A549 (cell line): ENCODE results near the gene SSMEM1. TPM values are rescaled to one million over a fixed set of nuclear protein-coding genes. Genes with fewer than 3 reads are reported as not detected.

Experiments
- ATAC-seq, 2 experiments: fragments of 200-7000 bp in 1 of 2; fragments of >200 bp in 1 of 2; cut with Nextera tagmentation in 1 of 2; cut with Tn5 transposase in 1 of 2; 3 replicates each; pipeline versions ENCODE4 v1.8.0 to v1.9.1; 2018 to 2020; ENCODE audit warnings: mild to moderate bottlenecking in 1 of 2, moderate library complexity in 1 of 2
- CTCF ChIA-PET: fragments of 300-600 bp; sonication (Branson Sonifier 250); formaldehyde crosslinking; extraction: SDS; loops from one replicate; lab custom pipeline; 2021; ENCODE audit warnings: antibody characterized with exemption, inconsistent platforms; lab: Yijun Ruan, JAX
- POLR2A ChIA-PET: fragments of 350-600 bp; formaldehyde crosslinking; extraction: SDS; loops from one replicate; lab custom pipeline; 2021; ENCODE audit warnings: antibody characterized with exemption, inconsistent platforms; lab: Yijun Ruan, JAX
- DNase-seq, 2 experiments: peaks; one replicate each; pipeline versions ENCODE4 v3.0.0 to v3.0.0-alpha.2; 2011 to 2016; ENCODE audit warnings: low read depth in 1 of 2, low spot score in 1 of 2
- FAIRE-seq: peaks from 2 replicates; lab custom pipeline; 2011; peaks lifted over from hg19 to GRCh38; lab: Jason Lieb, UNC
- H3K27ac ChIP-seq, 2 experiments: fragments of >200 bp; sonication (Bioruptor Twin); formaldehyde crosslinking; 3 replicates each; pipeline ENCODE4 v1.5.1; 2016 to 2017
- H3K4me1 ChIP-seq: fragments of >200 bp; sonication (Bioruptor Twin); formaldehyde crosslinking; 3 replicates; pipeline ENCODE4 v1.6.1; 2016
- H3K4me2 ChIP-seq: fragments of >200 bp; sonication (Bioruptor Twin); formaldehyde crosslinking; 3 replicates; pipeline ENCODE4 v1.6.1; 2016
- H3K4me3 ChIP-seq: fragments of >200 bp; sonication (Bioruptor Twin); formaldehyde crosslinking; 3 replicates; pipeline ENCODE4 v1.5.1; 2016
- H3K9me3 ChIP-seq: fragments of >200 bp; sonication (Bioruptor Twin); formaldehyde crosslinking; 3 replicates; pipeline ENCODE4 v1.6.1; 2016
- BHLHE40 ChIP-seq: IDR thresholded peaks from 2 replicates; pipeline ENCODE4 v1.6.1; 2012; ENCODE audit warnings: low read depth, low read length, inconsistent platforms
- CBX8 ChIP-seq: fragments of 200-600 bp; sonication (generic); IDR thresholded peaks from 2 replicates; pipeline ENCODE4 v1.6.1; 2016
- CHD4 ChIP-seq: fragments of 200-600 bp; sonication (generic); IDR thresholded peaks from 2 replicates; pipeline ENCODE4 v1.6.1; 2016; ENCODE audit warnings: antibody characterized with exemption, mild to moderate bottlenecking, borderline replicate concordance
- CTCF ChIP-seq: fragments of >200 bp; sonication (Bioruptor Twin); formaldehyde crosslinking; IDR thresholded peaks from 3 replicates; pipeline ENCODE4 v1.5.1; 2016
- EP300 ChIP-seq, 2 experiments: fragments of >200 bp; sonication (Bioruptor Twin); formaldehyde crosslinking; IDR thresholded peaks; 2 replicates in 1 of 2; 3 replicates in 1 of 2; pipeline ENCODE4 v1.6.1; 2016 to 2017
- ESRRA ChIP-seq: fragments of 150-350 bp; IDR thresholded peaks from 2 replicates; pipeline ENCODE4 v1.6.1; 2014; ENCODE audit warnings: mild to moderate bottlenecking, low read length, borderline replicate concordance
- FOXS1 ChIP-seq: fragments of 250-450 bp; sonication (Bioruptor Pico); IDR thresholded peaks from 2 replicates; pipeline ENCODE4 v1.5.0; 2020; ENCODE audit warnings: mild to moderate bottlenecking, moderate library complexity
- GATA3 ChIP-seq: IDR thresholded peaks from 2 replicates; pipeline ENCODE4 v1.6.1; 2012; ENCODE audit warnings: borderline replicate concordance
- HDAC2 ChIP-seq: fragments of 200-600 bp; sonication (generic); IDR thresholded peaks from 2 replicates; pipeline ENCODE4 v1.6.1; 2016
- HOXB5 ChIP-seq: fragments of 250-450 bp; sonication (Bioruptor Pico); IDR thresholded peaks from 2 replicates; pipeline ENCODE4 v1.5.0; 2020; ENCODE audit warnings: mild to moderate bottlenecking, moderate library complexity
- KDM5A ChIP-seq: fragments of 200-600 bp; sonication (generic); IDR thresholded peaks from 2 replicates; pipeline ENCODE4 v1.6.1; 2016; ENCODE audit warnings: antibody characterized with exemption, mild to moderate bottlenecking
- MAFK ChIP-seq: fragments of 450-650 bp; IDR thresholded peaks from 2 replicates; pipeline ENCODE4 v1.6.1; 2014; ENCODE audit not compliant: partially characterized antibody
- MAX ChIP-seq: IDR thresholded peaks from 2 replicates; pipeline ENCODE4 v1.6.1; 2012
- MAZ ChIP-seq: fragments of 150-350 bp; IDR thresholded peaks from 2 replicates; pipeline ENCODE4 v1.6.1; 2014; ENCODE audit warnings: antibody characterized with exemption, low read depth, low read length, borderline replicate concordance
- MYC ChIP-seq: IDR thresholded peaks from 2 replicates; pipeline ENCODE4 v1.6.1; 2012; ENCODE audit warnings: mild to moderate bottlenecking, inconsistent platforms, low read length, improper control_type of control experiment, borderline replicate concordance
- NFE2L2 ChIP-seq: fragments of 150-350 bp; conservative IDR thresholded peaks from 2 replicates; pipeline ENCODE4 v1.6.1; 2014; ENCODE audit warnings: low read length
- PBX3 ChIP-seq: IDR thresholded peaks from 2 replicates; pipeline ENCODE4 v1.6.1; 2012
- PHF8 ChIP-seq: fragments of 200-600 bp; sonication (generic); IDR thresholded peaks from 2 replicates; pipeline ENCODE4 v1.6.1; 2016; ENCODE audit warnings: low read depth, mild to moderate bottlenecking, antibody characterized with exemption, moderate library complexity, borderline replicate concordance
- POLR2AphosphoS2 ChIP-seq: conservative IDR thresholded peaks from 2 replicates; pipeline ENCODE4 v1.6.1; 2012; ENCODE audit warnings: low read length, improper control_type of control experiment, inconsistent platforms
- RARB ChIP-seq: fragments of 250-450 bp; sonication (Bioruptor Pico); IDR thresholded peaks from 2 replicates; pipeline ENCODE4 v1.8.0; 2021; ENCODE audit warnings: mild to moderate bottlenecking, moderate library complexity
- RCOR1 ChIP-seq: fragments of 150-350 bp; IDR thresholded peaks from 2 replicates; pipeline ENCODE4 v1.6.1; 2014; ENCODE audit warnings: antibody characterized with exemption, low read length, low read depth
- REST ChIP-seq: fragments of 200-600 bp; sonication (generic); IDR thresholded peaks from 2 replicates; pipeline ENCODE4 v1.6.1; 2016; ENCODE audit warnings: antibody characterized with exemption, mild to moderate bottlenecking, moderate library complexity
- RNF2 ChIP-seq: fragments of 200-600 bp; sonication (generic); IDR thresholded peaks from 2 replicates; pipeline ENCODE4 v1.6.1; 2016; ENCODE audit warnings: low read depth, mild to moderate bottlenecking, antibody characterized with exemption, moderate library complexity, borderline replicate concordance
- SMC3 ChIP-seq: fragments of >200 bp; sonication (Bioruptor Twin); formaldehyde crosslinking; IDR thresholded peaks from 3 replicates; pipeline ENCODE4 v1.6.1; 2018; ENCODE audit warnings: inconsistent platforms
- TFCP2L1 ChIP-seq: fragments of 250-450 bp; sonication (Bioruptor Pico); IDR thresholded peaks from 2 replicates; pipeline ENCODE4 v1.5.0; 2021; ENCODE audit warnings: mild to moderate bottlenecking
- ZC3H11A ChIP-seq: fragments of 450-650 bp; IDR thresholded peaks from 2 replicates; pipeline ENCODE4 v1.6.1; 2014; ENCODE audit warnings: antibody characterized with exemption, mild to moderate bottlenecking
- ZSCAN20 ChIP-seq: fragments of 250-450 bp; sonication (Bioruptor Pico); IDR thresholded peaks from 2 replicates; pipeline ENCODE4 v1.8.0; 2022; ENCODE audit warnings: mild to moderate bottlenecking, moderate library complexity
- WGBS: methylation state at CpG from one replicate; pipeline ENCODE4 v1.1.6; 2017; ENCODE audit errors: missing lambda C conversion rate; 5-methylcytosine and 5-hydroxymethylcytosine counted together
- polyA plus RNA-seq, 4 experiments: library from polyadenylated mRNA; depleted of rRNA in 3 of 4; stranded (reverse); fragments of >200 nt; fragmentation: RNase III in 1 of 4; extraction: RNeasy Plus Mini Kit Qiagen cat#74134 plus additional on column Dnase treatment in 1 of 4; gene quantifications; 2 replicates in 3 of 4; 3 replicates in 1 of 4; pipeline ENCODE4 v1.2.3, GENCODE V29; 2011 to 2017

The SSMEM1 gene
- polyA plus RNA-seq, 2 of the 4 experiments (the other 2 are of a cell fraction): not detected

GRCh38 chr7:130258494-130259078, 50.9 kb downstream of the SSMEM1 start (continued):
- TF ChIP-seq REST (no peak), GATA3 (no peak)

GRCh38 chr7:130262448-130262847, 54.8 kb downstream of the SSMEM1 start:
- no peak for ATAC-seq
- 41% methylated on average over 2 of the region's 2 CpGs for WGBS
- no peak for FAIRE-seq
- Histone ChIP-seq H3K4me2 (no peak overlapping the region), H3K9me3 (peaks cover 8% of the 10 kb centered on the region), H3K4me1 (no peaks in the 10 kb centered on the region), H3K27ac (no peak overlapping the region), H3K4me3 (no peak overlapping the region)
- no peak for DNase-seq
- POLR2A ChIA-PET: no interaction called here
- CTCF ChIA-PET: no interaction called here
- TF ChIP-seq TFCP2L1: no peak
- TF ChIP-seq CBX8: no peak
- TF ChIP-seq MAZ: no peak
- no peak for TF ChIP-seq RARB (CRISPR knock-in tag)
- TF ChIP-seq BHLHE40: no peak
- no peak for TF ChIP-seq KDM5A
- TF ChIP-seq RCOR1: no peak
- TF ChIP-seq FOXS1 (CRISPR knock-in tag): no peak
- TF ChIP-seq HOXB5: no peak
- no peak for TF ChIP-seq EP300 (IDR thresholded peaks at IDR 0.05)
- TF ChIP-seq CTCF: no peak
- TF ChIP-seq PBX3: no peak
- TF ChIP-seq MAFK: no peak
- no peak for TF ChIP-seq GATA3
- TF ChIP-seq PHF8: no peak
- no peak for TF ChIP-seq POLR2AphosphoS2
- no peak for TF ChIP-seq SMC3

- CTCF ChIA-PET: no interaction called here
- Histone ChIP-seq H3K27ac (no peak overlapping the region), H3K4me2 (no peak overlapping the region), H3K9me3 (peaks cover 3% of the 10 kb centered on the region), H3K4me1 (no peaks in the 10 kb centered on the region), H3K4me3 (no peak overlapping the region)
- ATAC-seq: no peak
- FAIRE-seq: no peak
- 52% methylated on average over 2 of the region's 2 CpGs for WGBS
- DNase-seq: no peak
- POLR2A ChIA-PET: no interaction called here
- TF ChIP-seq CHD4: no peak
- TF ChIP-seq HDAC2: no peak
- no peak for TF ChIP-seq ZC3H11A
- no peak for TF ChIP-seq NFE2L2
- TF ChIP-seq RNF2: no peak
- no peak for TF ChIP-seq ESRRA
- no peak for TF ChIP-seq MAFK
- no peak for TF ChIP-seq ZSCAN20 (CRISPR knock-in tag)
- no peak for TF ChIP-seq RARB (CRISPR knock-in tag)
- TF ChIP-seq MAX: no peak
- no peak for TF ChIP-seq MYC
- no peak for TF ChIP-seq REST
Measured at GRCh38 chr7:130263130-130263529, 55.5 kb downstream of the SSMEM1 start.
